NCI-H774 (cell line): ENCODE measurements around the gene BEST2.
"Not testable (repeated sequence)": the region's sequence is repeated elsewhere in the genome, so short reads cannot be mapped to it uniquely, and the experiment has no call there.

Experiments used
- DNase-seq: peaks from one replicate; lab custom pipeline; 2025; lab: John Stamatoyannopoulos, UW

The BEST2 gene

DNA sequence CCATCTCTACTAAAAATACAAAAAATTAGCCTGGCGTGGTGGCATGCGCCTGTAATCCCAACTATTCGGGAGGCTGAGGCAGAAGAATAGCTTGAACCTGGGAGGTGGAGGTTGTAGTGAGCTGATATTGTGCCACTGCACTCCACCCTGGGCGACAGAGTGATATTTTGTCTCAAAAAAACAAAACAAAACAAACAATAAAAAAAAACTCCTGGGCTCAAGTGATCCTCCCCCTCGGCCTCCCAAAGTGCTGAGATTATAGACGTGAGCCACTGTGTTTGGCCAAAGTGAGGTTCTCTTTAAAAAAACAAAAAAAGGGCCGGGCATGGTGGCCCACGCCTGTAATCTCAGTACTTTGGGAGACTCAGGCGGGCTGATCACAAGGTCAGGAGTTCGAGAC, 35.9 kb downstream of the BEST2 start:
- DNase-seq: no peak

DNA sequence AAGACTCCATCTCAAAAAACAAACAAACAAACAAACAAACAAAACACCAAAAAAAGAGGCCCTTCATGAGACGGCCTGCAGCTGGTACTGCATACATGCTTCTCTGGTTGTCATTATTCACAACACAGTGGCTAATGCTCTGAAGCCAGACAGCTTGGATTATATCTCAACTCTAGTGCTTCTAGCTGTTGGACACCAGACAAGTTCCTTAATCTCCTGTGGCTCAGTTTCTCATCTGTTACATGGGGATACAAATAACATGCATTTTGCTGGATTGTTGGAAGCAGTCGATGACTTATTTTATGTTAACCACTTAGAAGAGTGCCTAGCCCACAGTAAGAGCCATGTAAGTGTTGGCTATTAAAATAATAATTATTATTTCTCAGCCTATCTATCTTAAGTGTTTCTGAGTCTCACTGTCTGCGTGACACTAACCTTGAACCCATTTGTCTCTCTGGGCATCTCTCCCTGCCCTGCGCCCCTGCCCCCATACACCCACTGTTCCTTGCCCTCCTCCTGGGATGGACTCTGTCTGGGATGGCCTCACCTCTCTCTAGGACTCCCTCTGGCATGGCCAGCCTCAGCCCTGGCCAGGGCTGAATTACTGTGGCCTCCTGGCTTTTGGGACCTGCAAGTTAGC, 36.6 kb downstream of the BEST2 start:
- no peak for DNase-seq

DNA sequence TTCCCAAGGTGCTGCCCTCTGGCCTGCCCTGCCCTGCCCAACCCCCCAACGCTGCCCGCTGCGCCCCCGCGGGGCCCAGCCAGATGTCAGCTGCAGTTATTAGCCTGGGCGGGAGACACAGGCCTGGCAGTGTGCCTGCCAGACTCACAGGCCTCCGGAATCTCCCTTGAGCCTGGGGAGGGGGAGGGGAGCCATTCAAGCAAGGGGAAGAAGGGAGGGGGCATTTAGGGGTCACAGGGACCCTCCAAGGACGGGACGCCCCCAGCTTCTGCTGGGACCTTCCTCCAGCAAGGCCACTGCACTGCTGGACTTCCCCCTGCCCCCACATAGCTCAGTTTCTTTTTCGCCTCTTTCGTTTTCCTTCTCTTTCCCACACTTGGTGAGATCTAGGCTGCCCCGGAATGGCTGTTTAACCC, 37.1 kb downstream of the BEST2 start:
- peak; percentile 48 for DNase-seq

DNA sequence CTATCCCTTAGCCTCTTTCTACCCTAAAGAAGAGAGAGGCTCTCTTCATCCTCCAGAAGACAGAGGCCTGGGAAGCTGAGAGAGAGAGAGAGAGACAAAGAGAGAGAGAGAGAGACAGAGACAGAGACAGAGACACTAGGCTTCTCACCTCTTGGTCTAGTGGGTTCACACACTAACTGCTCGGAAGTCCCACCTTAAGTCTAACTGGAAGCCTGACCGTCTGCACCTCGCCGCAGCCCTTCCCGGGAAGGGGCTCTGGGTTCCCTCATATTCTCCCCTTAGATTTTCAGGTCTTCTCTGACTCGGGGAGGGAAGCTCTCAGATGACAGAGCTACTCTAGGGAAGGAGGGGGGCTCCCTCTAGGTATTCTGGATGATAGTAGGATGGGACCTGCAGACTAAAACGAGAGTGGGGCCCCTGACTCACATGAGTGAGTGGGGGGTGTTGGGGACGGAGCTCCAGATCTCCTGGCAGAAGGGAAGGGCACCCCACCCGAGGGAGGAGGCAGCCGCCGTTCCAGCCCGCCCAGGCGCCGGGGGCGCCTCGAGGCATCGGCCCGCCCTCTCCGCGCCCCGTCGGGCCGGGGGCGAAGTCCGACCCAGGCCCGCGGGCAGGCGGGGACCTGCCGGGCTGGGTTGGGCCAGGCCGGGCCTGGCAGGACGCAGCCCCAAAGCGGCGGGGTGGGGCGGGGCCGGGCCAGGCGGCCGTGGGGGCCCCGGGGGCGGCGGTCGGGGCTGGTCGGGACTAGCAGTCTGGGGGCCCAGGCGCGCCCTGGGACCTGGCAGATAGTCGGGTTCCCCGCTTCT, 37.7 kb downstream of the BEST2 start:
- no peak for DNase-seq

DNA sequence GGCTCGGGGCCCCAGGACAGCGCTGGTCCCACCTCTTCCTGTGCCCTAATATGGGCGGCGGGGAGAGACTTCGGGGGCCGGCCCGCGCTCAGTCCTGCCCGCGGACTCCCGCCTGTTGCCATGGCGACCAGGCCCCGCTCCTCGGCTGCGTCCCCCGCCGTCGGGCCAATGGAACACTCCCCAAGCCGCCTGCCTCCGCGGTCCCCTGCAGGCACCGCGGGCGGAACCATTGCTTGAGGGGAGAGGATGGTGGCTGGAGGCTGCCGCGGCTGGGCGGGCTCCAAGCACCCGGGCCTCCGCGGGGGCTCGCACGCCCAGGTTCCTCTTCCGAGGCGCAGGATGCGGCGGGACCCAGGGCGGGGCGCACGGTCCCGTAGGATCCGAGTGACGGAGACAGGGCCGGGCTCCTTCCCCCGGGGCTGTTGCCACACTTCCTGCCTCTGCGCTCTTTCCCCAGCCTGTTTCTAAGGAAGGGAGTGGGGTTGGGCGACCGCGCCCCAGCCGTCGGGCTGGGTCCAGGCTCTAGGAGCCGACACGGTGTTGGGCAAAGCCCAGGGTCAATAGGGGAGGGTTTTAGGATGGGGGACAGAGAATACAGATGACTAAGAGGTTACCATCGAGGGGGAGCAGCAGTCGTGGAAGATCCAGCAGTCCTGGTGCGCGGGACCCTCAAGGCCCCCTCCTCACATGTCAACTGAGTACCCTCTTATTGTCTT, 38.5 kb downstream of the BEST2 start:
- DNase-seq: peak; percentile 96

DNA sequence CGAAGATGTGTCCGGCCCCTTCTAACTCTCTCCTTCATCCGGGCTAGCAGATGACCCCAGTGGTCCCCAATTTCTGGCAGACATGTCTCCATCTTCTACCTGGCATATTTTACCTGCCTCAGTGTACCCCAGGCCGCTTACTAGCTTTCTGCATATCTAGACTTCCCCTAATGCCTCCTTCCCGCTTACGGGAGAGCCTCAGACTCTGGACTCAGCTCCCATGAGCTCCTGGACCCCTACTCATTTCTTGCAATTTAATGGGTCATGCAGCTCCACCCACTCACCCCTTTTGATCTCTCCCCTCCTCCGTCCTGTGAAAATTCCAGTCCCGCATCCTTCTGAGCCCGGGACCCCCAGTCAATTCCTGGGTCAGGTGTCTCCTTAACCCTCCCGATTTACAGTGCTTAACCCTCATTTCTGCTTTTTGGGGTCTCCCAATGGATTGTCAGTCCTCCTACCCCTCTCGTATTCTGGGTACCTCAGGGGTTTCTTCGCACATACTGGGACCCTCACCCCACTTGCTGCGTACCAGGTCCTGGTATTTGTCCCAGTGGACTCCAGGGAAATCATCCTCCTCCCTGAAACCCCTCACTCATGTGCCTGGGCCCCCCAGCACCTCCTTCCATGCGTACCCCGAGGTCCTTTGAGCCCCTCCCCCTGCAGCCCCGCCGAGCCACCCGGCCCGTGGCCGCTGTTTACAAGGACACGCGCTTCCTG, 39.2 kb downstream of the BEST2 start:
- DNase-seq: no peak

DNA sequence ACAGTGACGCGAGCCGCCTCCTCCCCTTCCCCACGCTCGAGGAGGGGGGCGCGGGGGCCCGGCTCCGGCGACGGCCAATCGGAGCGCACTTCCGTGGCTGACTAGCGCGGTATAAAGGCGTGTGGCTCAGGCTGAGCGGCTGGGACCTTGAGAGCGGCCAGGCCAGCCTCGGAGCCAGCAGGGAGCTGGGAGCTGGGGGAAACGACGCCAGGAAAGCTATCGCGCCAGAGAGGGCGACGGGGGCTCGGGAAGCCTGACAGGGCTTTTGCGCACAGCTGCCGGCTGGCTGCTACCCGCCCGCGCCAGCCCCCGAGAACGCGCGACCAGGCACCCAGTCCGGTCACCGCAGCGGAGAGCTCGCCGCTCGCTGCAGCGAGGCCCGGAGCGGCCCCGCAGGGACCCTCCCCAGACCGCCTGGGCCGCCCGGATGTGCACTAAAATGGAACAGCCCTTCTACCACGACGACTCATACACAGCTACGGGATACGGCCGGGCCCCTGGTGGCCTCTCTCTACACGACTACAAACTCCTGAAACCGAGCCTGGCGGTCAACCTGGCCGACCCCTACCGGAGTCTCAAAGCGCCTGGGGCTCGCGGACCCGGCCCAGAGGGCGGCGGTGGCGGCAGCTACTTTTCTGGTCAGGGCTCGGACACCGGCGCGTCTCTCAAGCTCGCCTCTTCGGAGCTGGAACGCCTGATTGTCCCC, 39.9 kb downstream of the BEST2 start, which contains the start of gene JUNB:
Gene JUNB, plus strand, starts transcription at position 142 of the 706 bp plus-strand sequence. Its CDS starts 286 bp downstream, at position 428.
- DNase-seq: peak; percentile 89

DNA sequence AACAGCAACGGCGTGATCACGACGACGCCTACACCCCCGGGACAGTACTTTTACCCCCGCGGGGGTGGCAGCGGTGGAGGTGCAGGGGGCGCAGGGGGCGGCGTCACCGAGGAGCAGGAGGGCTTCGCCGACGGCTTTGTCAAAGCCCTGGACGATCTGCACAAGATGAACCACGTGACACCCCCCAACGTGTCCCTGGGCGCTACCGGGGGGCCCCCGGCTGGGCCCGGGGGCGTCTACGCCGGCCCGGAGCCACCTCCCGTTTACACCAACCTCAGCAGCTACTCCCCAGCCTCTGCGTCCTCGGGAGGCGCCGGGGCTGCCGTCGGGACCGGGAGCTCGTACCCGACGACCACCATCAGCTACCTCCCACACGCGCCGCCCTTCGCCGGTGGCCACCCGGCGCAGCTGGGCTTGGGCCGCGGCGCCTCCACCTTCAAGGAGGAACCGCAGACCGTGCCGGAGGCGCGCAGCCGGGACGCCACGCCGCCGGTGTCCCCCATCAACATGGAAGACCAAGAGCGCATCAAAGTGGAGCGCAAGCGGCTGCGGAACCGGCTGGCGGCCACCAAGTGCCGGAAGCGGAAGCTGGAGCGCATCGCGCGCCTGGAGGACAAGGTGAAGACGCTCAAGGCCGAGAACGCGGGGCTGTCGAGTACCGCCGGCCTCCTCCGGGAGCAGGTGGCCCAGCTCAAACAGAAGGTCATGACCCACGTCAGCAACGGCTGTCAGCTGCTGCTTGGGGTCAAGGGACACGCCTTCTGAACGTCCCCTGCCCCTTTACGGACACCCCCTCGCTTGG, 40.7 kb downstream of the BEST2 start:
- peak; percentile 51 for DNase-seq

DNA sequence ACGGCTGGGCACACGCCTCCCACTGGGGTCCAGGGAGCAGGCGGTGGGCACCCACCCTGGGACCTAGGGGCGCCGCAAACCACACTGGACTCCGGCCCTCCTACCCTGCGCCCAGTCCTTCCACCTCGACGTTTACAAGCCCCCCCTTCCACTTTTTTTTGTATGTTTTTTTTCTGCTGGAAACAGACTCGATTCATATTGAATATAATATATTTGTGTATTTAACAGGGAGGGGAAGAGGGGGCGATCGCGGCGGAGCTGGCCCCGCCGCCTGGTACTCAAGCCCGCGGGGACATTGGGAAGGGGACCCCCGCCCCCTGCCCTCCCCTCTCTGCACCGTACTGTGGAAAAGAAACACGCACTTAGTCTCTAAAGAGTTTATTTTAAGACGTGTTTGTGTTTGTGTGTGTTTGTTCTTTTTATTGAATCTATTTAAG, 41.3 kb downstream of the BEST2 start:
- no peak for DNase-seq

DNA sequence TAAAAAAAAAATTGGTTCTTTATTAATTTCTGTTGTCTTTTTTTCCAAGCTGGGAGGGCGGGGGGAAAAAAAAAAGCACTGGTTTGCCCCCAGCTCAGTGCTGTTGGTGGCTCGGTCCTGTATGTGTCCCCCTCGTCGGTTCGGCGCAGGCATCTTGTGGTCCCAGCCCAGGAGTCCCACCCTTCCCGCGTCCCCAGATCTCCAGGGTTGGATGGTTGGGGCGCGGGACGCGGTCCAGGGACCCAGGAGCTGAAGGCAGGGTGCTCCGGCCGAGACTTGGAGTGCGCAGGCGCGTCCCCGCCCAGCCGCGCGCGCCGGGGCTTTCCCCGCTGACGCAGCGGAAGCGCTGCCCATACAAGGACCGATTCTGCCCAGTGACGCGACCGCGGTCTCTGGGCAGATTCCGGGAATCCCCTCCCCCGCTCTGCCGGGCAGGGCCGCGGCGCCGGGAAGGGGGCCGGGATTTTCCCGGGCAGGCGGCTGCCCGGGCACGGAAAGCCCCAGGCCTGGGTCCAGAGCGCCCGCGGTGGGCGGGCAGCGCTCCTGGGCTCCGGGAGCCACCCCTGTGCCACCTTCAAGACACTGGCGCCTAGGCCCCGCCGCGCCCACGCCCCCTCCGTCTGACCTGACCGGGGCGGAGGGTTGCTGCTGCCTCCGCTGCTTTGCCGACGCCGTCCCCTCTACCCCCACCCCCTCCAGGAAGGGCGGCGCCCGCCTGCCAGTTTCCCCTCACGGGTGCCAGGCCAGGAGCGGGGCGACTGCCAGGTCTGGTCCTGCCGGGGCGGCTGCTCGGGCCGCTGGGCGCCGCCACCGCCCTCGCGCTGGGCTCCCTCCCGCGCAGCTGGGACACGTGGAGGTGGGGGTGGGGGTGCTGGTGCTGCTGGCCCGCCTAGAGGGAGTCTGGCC, 42.0 kb downstream of the BEST2 start:
- DNase-seq: peak; percentile 90

DNA sequence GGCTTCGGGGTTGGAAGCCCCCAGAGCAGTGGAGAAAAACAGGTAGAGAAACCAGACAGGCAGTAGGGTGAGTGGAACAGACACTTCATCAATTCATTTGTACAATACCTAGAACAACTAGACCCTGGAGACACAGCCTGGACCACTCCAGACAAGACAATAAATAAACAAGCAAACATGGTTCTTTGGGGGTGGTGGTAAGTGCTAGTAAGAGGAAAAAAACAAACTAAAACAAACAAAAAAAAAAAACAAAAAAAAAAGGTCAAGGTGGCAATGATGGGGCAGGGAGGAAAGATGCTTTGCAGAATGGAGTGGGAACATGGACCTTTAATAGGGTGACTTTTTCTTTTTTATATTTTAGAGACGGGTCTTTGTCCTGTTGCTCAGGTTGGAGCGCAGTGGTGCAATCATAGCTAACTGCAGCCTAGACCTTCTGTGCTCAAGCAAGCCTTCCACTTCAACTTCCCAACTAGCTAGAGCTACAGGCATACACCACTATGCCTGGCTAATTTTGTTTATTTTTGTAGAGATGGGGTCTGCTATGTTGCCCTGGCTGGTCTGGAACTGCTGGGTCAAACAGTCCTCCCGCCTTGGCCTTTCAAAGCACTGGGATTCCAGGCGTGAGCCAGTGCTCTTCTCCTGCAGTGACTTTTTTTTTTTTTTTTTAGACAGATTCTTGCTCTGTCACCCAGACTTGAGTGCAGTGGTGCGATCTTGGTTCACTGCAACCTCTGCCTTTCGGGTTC, 42.8 kb downstream of the BEST2 start:
- no peak for DNase-seq

DNA sequence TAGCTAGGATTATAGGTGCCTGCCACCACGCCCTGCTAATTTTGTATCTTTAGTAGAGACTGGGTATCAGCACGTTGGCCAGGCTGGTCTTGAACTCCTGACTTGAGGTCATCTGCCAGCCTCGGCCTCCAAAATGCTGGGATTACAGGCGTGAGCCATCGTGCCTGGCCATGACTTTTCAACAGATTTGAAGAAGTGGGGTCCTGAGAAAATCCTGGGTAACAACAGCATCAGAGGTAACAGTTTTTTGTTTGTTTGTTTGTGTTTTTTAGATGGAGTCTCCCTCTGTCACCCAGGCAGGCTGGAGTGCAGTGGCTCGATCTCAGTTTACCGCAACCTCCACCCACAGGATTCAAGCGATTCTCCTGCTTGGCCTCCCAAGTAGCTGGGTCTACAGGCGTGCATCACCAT, 43.4 kb downstream of the BEST2 start:
- no peak for DNase-seq

DNA sequence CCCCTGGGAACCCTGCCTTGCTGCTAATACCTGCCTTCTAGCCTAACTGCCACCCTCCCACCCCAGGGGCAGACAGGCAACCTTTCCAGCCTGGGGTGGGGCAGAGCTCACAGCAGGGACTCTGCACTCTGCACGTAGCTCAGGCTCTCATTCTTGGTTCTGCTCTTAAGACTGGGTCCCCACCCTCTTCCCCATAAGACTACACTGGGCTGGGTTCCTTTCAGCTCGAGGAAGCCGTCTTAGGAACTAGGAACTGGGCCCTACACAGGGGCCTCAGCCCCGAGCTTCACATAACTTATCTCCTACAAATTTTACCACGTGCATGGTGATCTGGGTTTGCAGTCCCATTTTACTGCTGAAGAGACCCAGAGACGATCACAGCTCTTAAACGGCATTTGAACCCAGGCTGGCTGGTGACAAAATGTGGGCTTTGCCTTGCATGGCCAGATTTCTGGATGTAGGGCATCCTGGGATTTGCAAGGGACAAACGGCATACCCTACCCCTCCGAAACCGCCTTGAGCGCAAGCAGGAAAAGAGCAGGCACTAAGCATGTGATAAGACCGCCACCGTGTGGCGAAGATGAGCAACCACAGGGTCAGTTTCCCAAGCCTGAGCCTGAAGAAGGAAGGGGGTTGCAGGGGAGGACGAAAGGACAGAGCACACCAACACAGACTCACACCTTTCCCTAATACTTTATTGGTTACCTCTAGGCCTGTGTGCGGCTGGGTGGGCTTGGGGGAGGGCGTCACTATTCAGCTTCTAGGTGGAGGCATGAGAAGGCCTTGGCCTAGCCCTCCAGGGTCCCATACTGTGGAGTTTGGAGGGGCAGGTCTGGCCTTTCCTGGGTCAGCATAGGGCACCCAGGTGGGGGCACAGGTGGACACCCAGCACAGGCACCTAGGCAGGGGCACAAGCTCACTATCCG, 44.8 kb downstream of the BEST2 start:
- peak; percentile 61 for DNase-seq

DNA sequence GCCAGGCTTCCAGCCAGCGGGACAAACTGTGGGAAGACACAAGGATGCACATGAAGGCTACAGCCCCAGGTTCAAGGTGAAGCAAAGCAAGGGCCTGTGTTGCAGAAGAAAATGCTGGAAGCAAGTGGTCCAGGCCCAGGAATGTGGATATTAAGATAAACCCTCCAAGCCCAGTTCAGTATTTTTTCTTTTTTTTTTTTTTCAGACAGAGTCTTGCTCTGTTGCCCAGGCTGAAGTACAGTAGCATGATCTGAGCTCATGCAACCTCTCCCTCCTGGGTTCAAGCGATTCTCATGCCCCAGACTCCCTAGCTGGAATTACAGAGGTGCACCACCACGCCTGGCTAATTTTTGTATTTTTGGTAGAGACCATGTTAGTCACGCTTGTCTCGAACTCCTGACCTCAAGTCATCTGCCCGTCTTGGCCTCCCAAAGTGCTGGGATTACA, 45.6 kb downstream of the BEST2 start:
- no peak for DNase-seq

DNA sequence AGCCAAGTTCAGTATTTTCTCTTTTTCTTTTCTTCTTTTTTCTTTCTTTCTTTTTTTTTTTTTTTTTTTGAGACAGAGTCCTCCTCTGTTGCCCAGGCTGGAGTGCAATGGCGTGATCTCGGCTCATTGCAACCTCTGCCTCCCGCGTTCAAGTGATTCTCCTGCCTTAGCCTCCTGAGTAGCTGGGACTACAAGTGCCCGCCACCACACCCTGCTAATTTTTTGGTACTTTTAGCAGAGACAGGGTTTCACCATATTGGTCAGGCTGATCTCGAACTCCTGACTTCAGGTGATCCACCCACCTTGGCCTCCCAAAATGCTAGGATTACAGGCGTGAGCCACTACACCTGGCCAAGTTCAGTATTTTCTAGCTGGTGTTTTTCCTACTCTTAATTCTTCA, 46.0 kb downstream of the BEST2 start:
- DNase-seq: not testable (repeated sequence)

DNA sequence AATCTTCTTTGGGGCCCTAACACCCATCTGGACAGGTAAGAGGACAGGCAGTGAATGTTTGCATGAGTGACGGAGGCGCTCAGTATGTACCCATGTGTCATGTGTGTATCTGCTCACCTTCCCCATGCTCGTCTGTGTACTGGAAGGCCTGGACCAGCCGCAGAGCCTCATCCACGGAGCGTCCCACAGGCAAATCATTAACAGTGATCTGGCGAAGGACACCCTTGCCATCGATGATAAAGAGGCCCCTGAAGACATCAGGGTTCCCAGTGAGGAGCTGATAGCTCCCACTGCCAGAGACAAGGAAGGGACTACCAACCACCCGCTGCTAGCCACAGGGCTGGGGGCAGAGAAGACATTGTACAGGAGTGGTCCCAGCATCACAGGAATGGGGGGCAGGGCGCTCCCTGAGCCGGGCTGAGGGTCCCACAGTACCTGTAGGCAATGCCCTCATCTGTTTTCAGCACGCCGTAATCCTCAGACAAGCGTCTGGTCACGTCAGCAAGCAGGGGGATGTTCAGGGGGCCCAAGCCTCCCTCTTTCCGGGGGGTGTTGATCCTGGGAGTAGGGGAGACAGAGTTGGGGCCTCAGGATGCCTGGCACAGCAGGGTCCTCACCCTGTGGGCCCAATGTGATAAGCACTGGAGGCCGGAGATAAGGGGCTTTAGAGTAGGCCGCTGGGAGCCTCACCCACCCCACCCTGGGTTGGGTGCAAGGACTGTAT, 48.3 kb downstream of the BEST2 start:
- no peak for DNase-seq

DNA sequence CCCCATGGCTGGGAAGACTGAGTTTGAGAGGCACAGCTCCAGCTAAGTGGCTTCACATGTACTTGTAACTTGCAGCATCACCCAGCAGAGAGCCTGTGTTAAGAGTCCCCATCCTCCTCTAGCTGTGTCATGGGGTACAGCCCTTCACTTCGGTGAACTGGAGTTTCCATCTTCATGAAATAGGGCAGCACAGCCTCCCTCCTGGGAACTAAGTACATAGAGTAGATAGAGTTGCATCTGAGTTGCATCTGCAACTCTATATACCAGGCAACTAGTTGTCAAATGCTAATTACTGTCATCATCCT, 48.8 kb downstream of the BEST2 start:
- no peak for DNase-seq
